Stimulated activated CD4-positive, alpha-beta T cell treated with anti-CD3 and anti-CD28 coated beads, Interleukin-15, amount 100 ng/mL, for 24 hours (primary cell): ENCODE data around the gene NTM.

Experiments used
- DNase-seq: peaks from one replicate; pipeline ENCODE4 v3.0.0-alpha.2; 2020

NTM gene

GRCh38 chr11:132072044-132072857, 701.8 kb downstream of the NTM start:
- DNase-seq, result no peak

- no peak for DNase-seq
These were observed 702.4 kb downstream of the NTM start for GRCh38 chr11:132072858-132073211.

GRCh38 chr11:132073787-132074186, 703.4 kb downstream of the NTM start:
- no peak for DNase-seq

GRCh38 chr11:132075447-132075846, 705.0 kb downstream of the NTM start:
- DNase-seq, result no peak

- DNase-seq, result no peak
These were observed 707.0 kb downstream of the NTM start for GRCh38 chr11:132077416-132077815.

GRCh38 chr11:132078264-132079076, 708.1 kb downstream of the NTM start:
- DNase-seq, result no peak

- DNase-seq, result no peak
These were observed 709.7 kb downstream of the NTM start for GRCh38 chr11:132080127-132080526.

- no peak for DNase-seq
These were observed 712.2 kb downstream of the NTM start for GRCh38 chr11:132082566-132082965.

GRCh38 chr11:132084433-132084832, 714.0 kb downstream of the NTM start:
- no peak for DNase-seq

GRCh38 chr11:132087148-132087547, 716.7 kb downstream of the NTM start:
- DNase-seq, result no peak

GRCh38 chr11:132088551-132088950, 718.1 kb downstream of the NTM start:
- DNase-seq, result no peak

- no peak for DNase-seq
These were observed 723.3 kb downstream of the NTM start for GRCh38 chr11:132093536-132094259.

- no peak for DNase-seq
These were observed 724.2 kb downstream of the NTM start for GRCh38 chr11:132094598-132094997.

GRCh38 chr11:132095230-132096131, 725.1 kb downstream of the NTM start:
- no peak for DNase-seq

- no peak for DNase-seq
These were observed 725.9 kb downstream of the NTM start for GRCh38 chr11:132096132-132096825.

- no peak for DNase-seq
These were observed 729.3 kb downstream of the NTM start for GRCh38 chr11:132099692-132100091.

GRCh38 chr11:132100583-132100982, 730.2 kb downstream of the NTM start:
- no peak for DNase-seq

- no peak for DNase-seq
These were observed 731.5 kb downstream of the NTM start for GRCh38 chr11:132101881-132102280.

GRCh38 chr11:132103021-132103420, 732.6 kb downstream of the NTM start:
- DNase-seq, result no peak

- no peak for DNase-seq
These were observed 735.9 kb downstream of the NTM start for GRCh38 chr11:132106096-132106982.

- DNase-seq, result no peak
These were observed 740.9 kb downstream of the NTM start for GRCh38 chr11:132111316-132111715.
